ENCODE results near the gene TMEM179. TPM values are rescaled to one million over a fixed set of nuclear protein-coding genes. Genes with fewer than 3 reads are reported as not detected.

Gene TMEM179
- total and polyA plus RNA-seq, 10 of the 15 experiments (the other 5 are each of a cell fraction or from before 2014, with no cell fraction given) = not detected

GRCh38 chr14:104588066-104588857 is 16.3 kb downstream of the TMEM179 start:
- ChIA-PET RAD21 (ENCODE audit: unreplicated experiment) (no interaction called here), SMC1A (ENCODE audit: uncharacterized antibody, unreplicated experiment) (no interaction called here), CTCF (no interaction called here), POLR2A (no interaction called here)
- Histone ChIP-seq H3K79me2 (ENCODE audit: control insufficient read depth, insufficient read depth, low read length) (no peaks in the 10 kb centered on the region), H3K36me3 (ENCODE audit: control insufficient read depth in 2 of 2, insufficient read depth in 2 of 2, low read length in 1 of 2) (no peaks in the 10 kb centered on the region), H3K4me1 (ENCODE audit: control insufficient read depth, insufficient read depth, low read length) (no peaks in the 10 kb centered on the region), H4K20me1 (ENCODE audit: control insufficient read depth, insufficient read depth) (no peaks in the 10 kb centered on the region), H3K27me3 (replicated peaks in 1 of 2; ENCODE audit: control insufficient read depth in 2 of 2, insufficient read depth in 2 of 2, low read length in 1 of 2) (peaks cover 0 to 2% of the 10 kb centered on the region in 2 experiments; a peak in 1 of 4 replicates), H3K4me2 (ENCODE audit: control insufficient read depth, insufficient read depth) (no peak overlapping the region), H3K4me3 (no peak overlapping the region), H3K27ac (ENCODE audit: control insufficient read depth, insufficient read depth) (no peak overlapping the region), H2AFZ (ENCODE audit: control insufficient read depth, low read depth, low read length) (no peak overlapping the region), H3K9ac (ENCODE audit: control insufficient read depth, insufficient read depth, low read length) (no peak overlapping the region), H3K9me3 (replicated peaks; ENCODE audit: control insufficient read depth, insufficient read depth, low read length) (no peaks in the 10 kb centered on the region)
- intact Hi-C loops (cut with micrococcal nuclease; ENCODE audit: unreplicated experiment) (no loop called here), in situ Hi-C loops (cut with MboI) (no loop called here)
- no TSS peak for BruUV-seq (replicated peaks)
- no peak for FAIRE-seq
- TF ChIP-seq WRNIP1 (IDR thresholded peaks at IDR 0.05; ENCODE audit: borderline replicate concordance, low read depth, low read length) (no peak), IKZF1 (conservative IDR thresholded peaks at IDR 0.05) (no peak), PKNOX1 (IDR thresholded peaks at IDR 0.05) (no peak), SRF (IDR thresholded peaks at IDR 0.05; ENCODE audit: low read depth in 2 of 2, low read length in 2 of 2) (no peak), EZH2 (IDR thresholded peaks at IDR 0.05; ENCODE audit: borderline replicate concordance, control insufficient read depth, low read depth, low read length) (no peak), BRCA1 (IDR thresholded peaks at IDR 0.05; ENCODE audit: low read depth, low read length) (no peak), TCF3 (IDR thresholded peaks at IDR 0.05; ENCODE audit: borderline replicate concordance, insufficient read depth, low read depth, low read length) (no peak), TARDBP (IDR thresholded peaks at IDR 0.05; ENCODE audit: borderline replicate concordance) (no peak), IRF5 (IDR thresholded peaks at IDR 0.05; ENCODE audit: borderline replicate concordance) (no peak), BCL11A (IDR thresholded peaks at IDR 0.05; ENCODE audit: low read depth, low read length) (no peak), ZBTB33 (IDR thresholded peaks at IDR 0.05) (no peak), NBN (IDR thresholded peaks at IDR 0.05) (no peak)
- no peak for DNase-seq (ENCODE audit: low read depth, low spot score)
- 61% methylated on average over 33 of the region's 38 CpGs for WGBS (ENCODE audit: insufficient coverage, insufficient replicate concordance, low lambda C conversion rate, missing lambda C conversion rate)
- ATAC-seq = no peak
